ENCODE measurements around the gene OPRM1. TPM values are rescaled to one million over a fixed set of nuclear protein-coding genes. Genes with fewer than 3 reads are reported as not detected.

Gene OPRM1
- total RNA-seq, 1 donor from 2014 or later = not detected

DNA sequence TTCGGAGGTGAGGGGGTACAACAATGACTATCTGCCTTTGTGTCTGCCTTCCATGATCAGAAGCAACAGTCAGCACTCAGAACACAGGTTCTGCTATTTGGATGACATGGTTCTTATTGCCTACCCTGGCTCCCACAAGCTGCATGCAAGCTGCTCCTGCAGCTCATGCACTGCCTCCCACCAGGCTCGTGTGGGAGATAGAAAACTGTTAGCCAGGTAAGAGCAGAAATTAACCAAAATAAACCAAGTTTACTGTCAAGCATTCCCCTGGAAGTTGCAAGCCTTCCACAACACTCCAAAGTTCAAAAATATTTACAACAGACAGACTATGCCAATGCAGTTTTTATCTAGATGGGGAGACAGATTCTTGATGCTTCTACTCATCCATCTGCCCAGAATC, 31.0 kb downstream of the OPRM1 start:
- no peaks in the 10 kb centered on the region for H3K4me1 Mint-ChIP-seq
- no peak overlapping the region for H3K4me2 ChIP-seq
- H3K4me3 Mint-ChIP-seq = no peak overlapping the region
- H4K20me1 ChIP-seq (ENCODE audit: low read depth) = no peaks in the 10 kb centered on the region
- H3K9ac ChIP-seq = no peak overlapping the region
- no peaks in the 10 kb centered on the region for H3K9me3 Mint-ChIP-seq
- H3K27me3 Mint-ChIP-seq (ENCODE audit: insufficient read depth, low read depth) = no peaks in the 10 kb centered on the region
- H3F3A ChIP-seq (ENCODE audit: low read depth) = no peaks in the 10 kb centered on the region
- no peaks in the 10 kb centered on the region for H3K9me3 ChIP-seq (ENCODE audit: low read depth)
- DNase-seq (ENCODE audit: low spot score) = no peak
- H2AFZ ChIP-seq (replicated peaks) = no peak overlapping the region
- H3K27ac Mint-ChIP-seq = no peak overlapping the region
- no peak overlapping the region for H3K4me3 ChIP-seq
- no peaks in the 10 kb centered on the region for H3K36me3 ChIP-seq
- no peak overlapping the region for H3K27ac ChIP-seq
- H3K36me3 Mint-ChIP-seq = no peaks in the 10 kb centered on the region
- TF ChIP-seq EZH2phosphoT487 (IDR thresholded peaks at IDR 0.05) (no peak), EZH2 (IDR thresholded peaks at IDR 0.05) (no peak)
- TF ChIP-seq, protein P1, sequence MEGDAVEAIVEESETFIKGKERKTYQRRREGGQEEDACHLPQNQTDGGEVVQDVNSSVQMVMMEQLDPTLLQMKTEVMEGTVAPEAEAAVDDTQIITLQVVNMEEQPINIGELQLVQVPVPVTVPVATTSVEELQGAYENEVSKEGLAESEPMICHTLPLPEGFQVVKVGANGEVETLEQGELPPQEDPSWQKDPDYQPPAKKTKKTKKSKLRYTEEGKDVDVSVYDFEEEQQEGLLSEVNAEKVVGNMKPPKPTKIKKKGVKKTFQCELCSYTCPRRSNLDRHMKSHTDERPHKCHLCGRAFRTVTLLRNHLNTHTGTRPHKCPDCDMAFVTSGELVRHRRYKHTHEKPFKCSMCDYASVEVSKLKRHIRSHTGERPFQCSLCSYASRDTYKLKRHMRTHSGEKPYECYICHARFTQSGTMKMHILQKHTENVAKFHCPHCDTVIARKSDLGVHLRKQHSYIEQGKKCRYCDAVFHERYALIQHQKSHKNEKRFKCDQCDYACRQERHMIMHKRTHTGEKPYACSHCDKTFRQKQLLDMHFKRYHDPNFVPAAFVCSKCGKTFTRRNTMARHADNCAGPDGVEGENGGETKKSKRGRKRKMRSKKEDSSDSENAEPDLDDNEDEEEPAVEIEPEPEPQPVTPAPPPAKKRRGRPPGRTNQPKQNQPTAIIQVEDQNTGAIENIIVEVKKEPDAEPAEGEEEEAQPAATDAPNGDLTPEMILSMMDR (IDR thresholded peaks at IDR 0.05) = no peak
- no peaks in the 10 kb centered on the region for H3K4me1 ChIP-seq
- H3K27me3 ChIP-seq = no peaks in the 10 kb centered on the region
- no peaks in the 10 kb centered on the region for H3K79me2 ChIP-seq (ENCODE audit: low read depth)

- Histone ChIP-seq H3K4me2 (no peak overlapping the region), H3K9me3 (ENCODE audit: low read depth) (no peaks in the 10 kb centered on the region), H3K4me3 (no peak overlapping the region), H2AFZ (replicated peaks) (no peak overlapping the region), H3K27me3 (no peaks in the 10 kb centered on the region), H3K4me1 (no peaks in the 10 kb centered on the region), H3K27ac (no peak overlapping the region), H3K79me2 (ENCODE audit: low read depth) (no peaks in the 10 kb centered on the region), H3K9ac (no peak overlapping the region), H3K36me3 (no peaks in the 10 kb centered on the region), H4K20me1 (ENCODE audit: low read depth) (no peaks in the 10 kb centered on the region), H3F3A (ENCODE audit: low read depth) (no peaks in the 10 kb centered on the region)
- Mint-ChIP-seq H3K27ac (no peak overlapping the region), H3K4me1 (no peaks in the 10 kb centered on the region), H3K9me3 (no peaks in the 10 kb centered on the region), H3K4me3 (no peak overlapping the region), H3K36me3 (no peaks in the 10 kb centered on the region), H3K27me3 (ENCODE audit: insufficient read depth, low read depth) (no peaks in the 10 kb centered on the region)
- TF ChIP-seq EZH2phosphoT487 (IDR thresholded peaks at IDR 0.05) = no peak
- TF ChIP-seq, protein P1 (IDR thresholded peaks at IDR 0.05) = no peak
- no peak for TF ChIP-seq EZH2 (IDR thresholded peaks at IDR 0.05)
- no peak for DNase-seq (ENCODE audit: low spot score)
Observed at GRCh38 chr6:154070657-154071056, 31.6 kb downstream of the OPRM1 start.

DNA sequence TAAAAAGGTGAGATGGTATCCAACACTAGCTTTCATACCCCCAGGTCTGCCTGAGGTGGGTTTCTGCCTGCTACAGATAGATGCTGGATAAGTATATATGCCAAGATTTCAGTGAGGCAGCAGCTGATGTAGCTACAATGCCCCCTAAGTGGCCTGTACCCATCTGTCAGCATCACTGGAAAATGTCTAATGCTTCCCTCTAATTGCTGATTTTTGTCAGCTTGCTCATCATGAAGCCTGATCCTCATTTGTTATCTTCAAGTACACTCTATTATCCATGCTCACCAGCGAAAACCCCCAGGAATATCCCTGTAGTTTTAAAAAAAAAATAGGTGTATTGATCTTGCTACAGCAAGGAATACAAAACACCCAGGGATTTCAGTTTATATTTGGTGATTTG, 32.2 kb downstream of the OPRM1 start:
- Histone ChIP-seq H3K4me3 (no peak overlapping the region), H3K27ac (no peak overlapping the region), H2AFZ (replicated peaks) (no peak overlapping the region), H3K4me2 (no peak overlapping the region), H3F3A (ENCODE audit: low read depth) (no peaks in the 10 kb centered on the region), H3K36me3 (no peaks in the 10 kb centered on the region), H3K9me3 (ENCODE audit: low read depth) (no peaks in the 10 kb centered on the region), H3K79me2 (ENCODE audit: low read depth) (no peaks in the 10 kb centered on the region), H3K4me1 (no peaks in the 10 kb centered on the region), H3K27me3 (no peaks in the 10 kb centered on the region), H4K20me1 (ENCODE audit: low read depth) (no peaks in the 10 kb centered on the region), H3K9ac (no peak overlapping the region)
- no peak overlapping the region for H3K4me3 Mint-ChIP-seq
- TF ChIP-seq EZH2 (IDR thresholded peaks at IDR 0.05) = no peak
- TF ChIP-seq, protein P1 (IDR thresholded peaks at IDR 0.05) = no peak
- no peak for TF ChIP-seq EZH2phosphoT487 (IDR thresholded peaks at IDR 0.05)
- H3K27me3 Mint-ChIP-seq (ENCODE audit: insufficient read depth, low read depth) = no peaks in the 10 kb centered on the region
- no peaks in the 10 kb centered on the region for H3K4me1 Mint-ChIP-seq
- DNase-seq (ENCODE audit: low spot score) = no peak
- no peaks in the 10 kb centered on the region for H3K36me3 Mint-ChIP-seq
- no peak overlapping the region for H3K27ac Mint-ChIP-seq
- no peaks in the 10 kb centered on the region for H3K9me3 Mint-ChIP-seq
